ENCODE data around the gene SFR1.

Gene SFR1

DNA sequence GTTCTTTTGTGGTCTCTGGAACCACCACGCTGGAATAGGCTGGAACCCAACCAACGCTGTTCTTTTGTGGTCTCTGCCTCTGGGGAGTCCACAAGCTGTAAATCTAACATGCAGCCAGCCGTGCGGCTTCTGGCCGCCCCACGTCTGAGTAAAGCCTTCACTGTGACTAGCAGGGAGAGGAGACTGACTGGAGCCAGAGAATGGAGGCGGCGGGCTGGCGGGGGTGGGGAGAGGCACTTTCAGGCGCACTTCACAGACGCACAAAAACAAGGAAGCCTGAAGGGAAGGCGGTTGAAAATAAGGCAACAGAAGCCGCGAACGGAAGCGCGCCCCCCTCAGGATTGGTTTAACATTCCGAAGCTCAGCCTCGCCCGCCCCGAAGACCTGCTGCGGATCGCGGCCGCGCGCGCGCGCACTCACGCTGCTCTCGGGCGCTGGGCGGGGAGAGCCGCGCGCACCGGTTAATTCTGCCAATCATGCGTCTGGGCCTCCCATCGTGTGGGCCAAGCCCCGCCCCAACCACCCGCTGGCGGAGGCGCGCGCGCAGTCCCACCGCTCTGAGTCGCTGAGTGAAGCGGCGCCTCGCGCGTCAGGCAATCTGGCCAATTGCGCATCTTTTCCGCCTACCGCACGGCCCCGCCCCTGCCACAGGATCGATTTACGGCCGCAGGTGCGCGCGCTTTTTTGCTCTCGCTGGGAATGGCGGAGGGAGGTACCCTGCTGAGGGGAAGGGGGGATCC lies at the start of gene SFR1:
TSS of gene SFR1 (plus strand) at position 687 of the 740 bp plus-strand sequence. CDS start at position 700, 13 bp downstream.
- H3K27ac ChIP-seq: peak within 1 kb of the TSS; percentile 89
- TF ChIP-seq, protein P1, sequence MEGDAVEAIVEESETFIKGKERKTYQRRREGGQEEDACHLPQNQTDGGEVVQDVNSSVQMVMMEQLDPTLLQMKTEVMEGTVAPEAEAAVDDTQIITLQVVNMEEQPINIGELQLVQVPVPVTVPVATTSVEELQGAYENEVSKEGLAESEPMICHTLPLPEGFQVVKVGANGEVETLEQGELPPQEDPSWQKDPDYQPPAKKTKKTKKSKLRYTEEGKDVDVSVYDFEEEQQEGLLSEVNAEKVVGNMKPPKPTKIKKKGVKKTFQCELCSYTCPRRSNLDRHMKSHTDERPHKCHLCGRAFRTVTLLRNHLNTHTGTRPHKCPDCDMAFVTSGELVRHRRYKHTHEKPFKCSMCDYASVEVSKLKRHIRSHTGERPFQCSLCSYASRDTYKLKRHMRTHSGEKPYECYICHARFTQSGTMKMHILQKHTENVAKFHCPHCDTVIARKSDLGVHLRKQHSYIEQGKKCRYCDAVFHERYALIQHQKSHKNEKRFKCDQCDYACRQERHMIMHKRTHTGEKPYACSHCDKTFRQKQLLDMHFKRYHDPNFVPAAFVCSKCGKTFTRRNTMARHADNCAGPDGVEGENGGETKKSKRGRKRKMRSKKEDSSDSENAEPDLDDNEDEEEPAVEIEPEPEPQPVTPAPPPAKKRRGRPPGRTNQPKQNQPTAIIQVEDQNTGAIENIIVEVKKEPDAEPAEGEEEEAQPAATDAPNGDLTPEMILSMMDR (conservative IDR thresholded peaks at IDR 0.05): peak; percentile 79

GRCh38 chr10:104072786-104073185 lies 49.2 kb upstream of the SFR1 start:
- TF ChIP-seq, protein P1 (conservative IDR thresholded peaks at IDR 0.05): no peak
- H3K27ac ChIP-seq: no peak overlapping the region

GRCh38 chr10:104074505-104074904 lies 47.5 kb upstream of the SFR1 start:
- TF ChIP-seq, protein P1 (conservative IDR thresholded peaks at IDR 0.05): no peak
- no peak overlapping the region for H3K27ac ChIP-seq

DNA sequence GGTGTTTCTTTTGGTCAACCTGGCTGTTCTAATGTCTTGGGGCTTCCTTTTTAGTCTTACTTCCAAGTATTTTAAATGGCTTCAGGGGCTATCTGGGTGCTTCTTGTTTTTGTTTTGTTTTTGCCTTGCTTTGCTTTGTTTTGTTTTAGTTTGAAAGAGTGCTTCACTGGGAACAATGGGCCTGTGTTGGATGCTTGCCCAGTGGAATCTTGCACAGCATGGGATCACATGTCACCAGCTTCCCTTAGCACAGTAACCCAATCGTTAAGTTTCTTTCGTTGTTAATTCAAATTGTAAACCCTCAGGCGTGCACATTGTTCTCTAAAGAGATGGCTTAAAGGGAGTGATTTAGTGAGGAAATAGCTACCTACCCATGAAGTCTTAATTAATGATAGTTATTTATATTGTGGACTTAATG lies 45.2 kb upstream of the SFR1 start:
- no peak overlapping the region for H3K27ac ChIP-seq

DNA sequence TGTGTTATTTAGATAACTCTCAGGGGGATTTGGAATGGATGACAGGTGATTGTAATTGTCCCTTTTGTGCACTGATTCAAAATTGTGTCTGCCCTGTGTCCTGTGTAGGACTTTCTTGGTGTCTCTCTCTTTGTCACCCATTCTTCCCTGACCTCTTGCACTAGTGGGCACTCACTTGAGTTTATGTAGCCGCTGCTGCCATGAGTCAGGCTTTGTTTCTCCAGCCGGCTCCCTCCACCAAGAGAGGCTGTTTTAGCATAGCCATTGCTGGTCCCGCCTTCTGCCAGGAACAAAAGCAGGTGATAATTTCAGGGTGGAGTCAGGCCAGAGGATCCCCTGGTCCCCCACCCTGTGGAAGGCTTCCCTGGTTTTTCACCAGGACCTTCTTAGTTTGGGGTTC lies 44.7 kb upstream of the SFR1 start:
- H3K27ac ChIP-seq: no peak overlapping the region

More for the DNA sequence above, 45.2 kb upstream of the SFR1 start:
- TF ChIP-seq, protein P1 (conservative IDR thresholded peaks at IDR 0.05): no peak

GRCh38 chr10:104077663-104078151 lies 44.3 kb upstream of the SFR1 start:
- TF ChIP-seq, protein P1 (conservative IDR thresholded peaks at IDR 0.05): no peak
- H3K27ac ChIP-seq: no peak overlapping the region

More for the DNA sequence above, 44.7 kb upstream of the SFR1 start:
- TF ChIP-seq, protein P1 (conservative IDR thresholded peaks at IDR 0.05): no peak

- H3K27ac ChIP-seq: no peak overlapping the region
- TF ChIP-seq, protein P1 (conservative IDR thresholded peaks at IDR 0.05): peak; percentile 27; the same call in 1 of the 2 replicates
Measured at GRCh38 chr10:104080762-104081161, 41.2 kb upstream of the SFR1 start.

Measured in VCaP (cell line).